Measurements from ENCODE around the gene TNRC6A. TPM values are rescaled to one million over a fixed set of nuclear protein-coding genes. Genes with fewer than 3 reads are reported as not detected.

TNRC6A gene
- polyA plus RNA-seq, 5 donors, result 45.7 to 76.2 (median 72.9) TPM

- no peak for DNase-seq
These were observed 142.4 kb downstream of the TNRC6A start for GRCh38 chr16:24871891-24872290.

- no peak for DNase-seq
These were observed 143.6 kb downstream of the TNRC6A start for GRCh38 chr16:24873028-24873427.

- DNase-seq, result no peak
These were observed 146.0 kb downstream of the TNRC6A start for GRCh38 chr16:24875466-24875865.

Other genes starting within 250 kb of the TNRC6A start
- gene RBBP6, start 190.1 kb upstream of the TNRC6A start, polyA plus RNA-seq (ENCODE audit: insufficient read depth in 1 of 5, insufficient read length in 5 of 5, low replicate concordance in 1 of 5), result 100 to 1,000 TPM in 1 of 5 donors, 10 to 100 TPM in 4; 63.8 to 102 (median 88.2) TPM
- under 1 TPM in 4 of 5 donors, not detected in 1; 0.06 to 0.50 (median 0.09) TPM for gene SLC5A11, start 116.3 kb downstream of the TNRC6A start, polyA plus RNA-seq (ENCODE audit: insufficient read depth in 1 of 5, insufficient read length in 5 of 5, low replicate concordance in 1 of 5)

Measured in right lung (tissue), 5 donors.